ENCODE results near the gene PHKA1. TPM values are rescaled to one million over a fixed set of nuclear protein-coding genes. Genes with fewer than 3 reads are reported as not detected.
"Not testable (repeated sequence)": the region's sequence is repeated elsewhere in the genome, so short reads cannot be mapped to it uniquely, and the experiment has no call there.

PHKA1 gene
- 1 to 10 TPM; 2.1 to 9.0 (median 5.6) TPM for total RNA-seq

GRCh38 chrX:72713599-72714477 is at the start of gene PHKA1:
Gene PHKA1 (minus strand): TSS chrX:72714306. CDS start chrX:72713880, 426 bp downstream.
- H3K4me1 ChIP-seq; H3K36me3 ChIP-seq; H3K27me3 ChIP-seq; H3K9me3 ChIP-seq; intact Hi-C loops (cut with DNase I; ENCODE audit: low total_unique reads): not testable (repeated sequence)
- Histone ChIP-seq H3K4me3 (peak within 1 kb of the TSS; percentile 23 to 46), H3K27ac (peak within 1 kb of the TSS; percentile 80 to 84)
- DNase-seq = peak; percentile 33

GRCh38 chrX:72760454-72760853 is 46.3 kb upstream of the PHKA1 start:
- DNase-seq; H3K27me3 ChIP-seq; H3K36me3 ChIP-seq; H3K4me3 ChIP-seq; H3K4me1 ChIP-seq; intact Hi-C loops (cut with DNase I; ENCODE audit: low total_unique reads); H3K27ac ChIP-seq; H3K9me3 ChIP-seq: not testable (repeated sequence)

DNA sequence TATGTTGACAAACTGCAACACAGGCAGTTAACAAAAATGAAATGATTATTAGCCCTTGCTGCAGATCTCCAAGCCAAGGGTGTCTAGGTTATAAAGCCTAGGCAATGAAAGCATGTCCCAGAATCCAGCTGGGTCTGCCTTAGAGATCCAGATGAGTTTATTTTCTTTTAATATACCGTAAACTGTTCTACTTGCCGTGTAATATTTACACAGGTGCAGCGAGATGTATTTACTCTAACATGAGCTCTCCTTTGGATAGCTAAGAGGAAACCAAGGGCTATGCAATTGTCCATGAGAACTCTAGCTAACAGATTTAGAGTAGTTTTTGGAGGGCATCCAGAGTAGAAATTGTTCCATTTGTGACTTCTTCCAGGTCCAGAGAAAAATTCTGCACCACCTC is 34.4 kb upstream of the PHKA1 start:
- DNase-seq; H3K9me3 ChIP-seq; H3K36me3 ChIP-seq; H3K4me3 ChIP-seq; H3K27ac ChIP-seq; intact Hi-C loops (cut with DNase I; ENCODE audit: low total_unique reads); H3K4me1 ChIP-seq; H3K27me3 ChIP-seq: not testable (repeated sequence)

- DNase-seq; H3K36me3 ChIP-seq; H3K27ac ChIP-seq; H3K27me3 ChIP-seq; intact Hi-C loops (cut with DNase I; ENCODE audit: low total_unique reads); H3K4me3 ChIP-seq; H3K4me1 ChIP-seq; H3K9me3 ChIP-seq: not testable (repeated sequence)
These were observed 31.4 kb upstream of the PHKA1 start for GRCh38 chrX:72745546-72745945.

GRCh38 chrX:72735561-72735960 is 21.5 kb upstream of the PHKA1 start:
- intact Hi-C loops (cut with DNase I; ENCODE audit: low total_unique reads) = no loop called here
- H3K4me3 ChIP-seq = no peak overlapping the region
- H3K9me3 ChIP-seq = no peaks in the 10 kb centered on the region
- no peaks in the 10 kb centered on the region for H3K36me3 ChIP-seq
- no peak for DNase-seq
- TF ChIP-seq, protein P1, sequence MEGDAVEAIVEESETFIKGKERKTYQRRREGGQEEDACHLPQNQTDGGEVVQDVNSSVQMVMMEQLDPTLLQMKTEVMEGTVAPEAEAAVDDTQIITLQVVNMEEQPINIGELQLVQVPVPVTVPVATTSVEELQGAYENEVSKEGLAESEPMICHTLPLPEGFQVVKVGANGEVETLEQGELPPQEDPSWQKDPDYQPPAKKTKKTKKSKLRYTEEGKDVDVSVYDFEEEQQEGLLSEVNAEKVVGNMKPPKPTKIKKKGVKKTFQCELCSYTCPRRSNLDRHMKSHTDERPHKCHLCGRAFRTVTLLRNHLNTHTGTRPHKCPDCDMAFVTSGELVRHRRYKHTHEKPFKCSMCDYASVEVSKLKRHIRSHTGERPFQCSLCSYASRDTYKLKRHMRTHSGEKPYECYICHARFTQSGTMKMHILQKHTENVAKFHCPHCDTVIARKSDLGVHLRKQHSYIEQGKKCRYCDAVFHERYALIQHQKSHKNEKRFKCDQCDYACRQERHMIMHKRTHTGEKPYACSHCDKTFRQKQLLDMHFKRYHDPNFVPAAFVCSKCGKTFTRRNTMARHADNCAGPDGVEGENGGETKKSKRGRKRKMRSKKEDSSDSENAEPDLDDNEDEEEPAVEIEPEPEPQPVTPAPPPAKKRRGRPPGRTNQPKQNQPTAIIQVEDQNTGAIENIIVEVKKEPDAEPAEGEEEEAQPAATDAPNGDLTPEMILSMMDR (IDR thresholded peaks at IDR 0.05) = no peak
- TF ChIP-seq POLR2A (IDR thresholded peaks at IDR 0.05) = no peak
- H3K4me1 ChIP-seq = no peaks in the 10 kb centered on the region
- H3K27ac ChIP-seq = no peak overlapping the region
- no peaks in the 10 kb centered on the region for H3K27me3 ChIP-seq

GRCh38 chrX:72733636-72734035 is 19.5 kb upstream of the PHKA1 start:
- H3K27ac ChIP-seq; intact Hi-C loops (cut with DNase I; ENCODE audit: low total_unique reads); H3K27me3 ChIP-seq; DNase-seq; H3K9me3 ChIP-seq; H3K36me3 ChIP-seq; H3K4me1 ChIP-seq; H3K4me3 ChIP-seq: not testable (repeated sequence)

- intact Hi-C loops (cut with DNase I; ENCODE audit: low total_unique reads) = no loop called here
- DNase-seq = no peak
- H3K36me3 ChIP-seq = no peaks in the 10 kb centered on the region
- H3K27ac ChIP-seq = no peak overlapping the region
- no peak overlapping the region for H3K4me3 ChIP-seq
- no peaks in the 10 kb centered on the region for H3K9me3 ChIP-seq
- H3K27me3 ChIP-seq = peaks cover 0 to 12% of the 10 kb centered on the region in 2 donors
- no peaks in the 10 kb centered on the region for H3K4me1 ChIP-seq
- TF ChIP-seq POLR2A (IDR thresholded peaks at IDR 0.05) = no peak
- TF ChIP-seq, protein P1 (IDR thresholded peaks at IDR 0.05) = no peak
These were observed 13.7 kb upstream of the PHKA1 start for GRCh38 chrX:72727846-72728245.

GRCh38 chrX:72716766-72717165 is 2.7 kb upstream of the PHKA1 start:
- no peaks in the 10 kb centered on the region for H3K4me1 ChIP-seq
- no peaks in the 10 kb centered on the region for H3K27me3 ChIP-seq
- no peaks in the 10 kb centered on the region for H3K9me3 ChIP-seq
- TF ChIP-seq, protein P1 (IDR thresholded peaks at IDR 0.05) = no peak
- no peak for TF ChIP-seq POLR2A (IDR thresholded peaks at IDR 0.05)
- H3K36me3 ChIP-seq = no peaks in the 10 kb centered on the region
- no peak for DNase-seq
- H3K27ac ChIP-seq = no peak overlapping the region
- H3K4me3 ChIP-seq = no peak overlapping the region
- intact Hi-C loops (cut with DNase I; ENCODE audit: low total_unique reads) = no loop called here
